B cell (primary cell): ENCODE data around the gene FBN2. TPM values are rescaled to one million over a fixed set of nuclear protein-coding genes. Genes with fewer than 3 reads are reported as not detected.

Experiments used
- ATAC-seq: fragments of 200-7000 bp; cut with Tn5 transposase; one replicate; pipeline ENCODE4 v1.10.0; 2021; ENCODE audit warnings: low read depth, mild to moderate bottlenecking, moderate number of reproducible peaks, moderate library complexity
- CTCF ChIA-PET: fragments of 350-600 bp; sonication (Branson Sonifier 250); formaldehyde crosslinking; loops from one replicate; lab custom pipeline; 2021; ENCODE audit warnings: antibody characterized with exemption, inconsistent platforms; lab: Charles Lee
- POLR2A ChIA-PET: fragments of 350-600 bp; sonication (Branson Sonifier 250); formaldehyde crosslinking; loops from one replicate; lab custom pipeline; 2021; ENCODE audit warnings: antibody characterized with exemption; lab: Charles Lee
- DNase-seq: peaks from one replicate; pipeline ENCODE4 v3.0.0; 2013
- H2AFZ ChIP-seq: 2 replicates; pipeline ENCODE4 v1.6.1; 2012; ENCODE audit warnings: mild to moderate bottlenecking, low read depth, low read length; ENCODE audit not compliant: insufficient read depth, poor library complexity, severe bottlenecking
- H3K27ac ChIP-seq, 2 donors: 1 replicate in 1 of 2; 2 replicates in 1 of 2; pipeline ENCODE4 v1.5.1; 2012 to 2013; ENCODE audit warnings: low read length in 2 of 2, mild to moderate bottlenecking in 2 of 2, moderate library complexity in 1 of 2
- H3K27me3 ChIP-seq, 4 experiments: fragments of 200-600 bp in 1 of 4; sonication (generic) in 1 of 4; replicated peaks in 1 of 4; 1 replicate in 2 of 4; 2 replicates in 2 of 4; pipeline versions ENCODE4 v1.6.1 to v1.7.0; 2013 to 2016; ENCODE audit warnings: low read length in 3 of 4, mild to moderate bottlenecking in 2 of 4, mixed read lengths in 1 of 4, moderate library complexity in 1 of 4; ENCODE audit not compliant: insufficient read depth in 4 of 4, control insufficient read depth in 3 of 4; ENCODE audit errors: control extremely low read depth in 1 of 4
- H3K36me3 ChIP-seq, 2 experiments: replicated peaks in 1 of 2; 1 replicate in 1 of 2; 2 replicates in 1 of 2; pipeline versions ENCODE4 v1.6.1 to v1.7.1; 2013; ENCODE audit warnings: low read length in 1 of 2; ENCODE audit not compliant: insufficient read depth in 2 of 2, control insufficient read depth in 1 of 2; ENCODE audit errors: control extremely low read depth in 1 of 2, extremely low read depth in 1 of 2
- H3K4me1 ChIP-seq, 2 donors: fragments of 200-600 bp in 1 of 2; sonication (generic) in 1 of 2; 1 replicate in 1 of 2; 2 replicates in 1 of 2; pipeline versions ENCODE4 v1.5.1 to v1.6.1; 2013 to 2017; ENCODE audit warnings: low read length in 2 of 2; ENCODE audit not compliant: control insufficient read depth in 2 of 2, insufficient read depth in 2 of 2
- H3K4me2 ChIP-seq: replicated peaks from 2 replicates; pipeline ENCODE3; 2012; ENCODE audit warnings: mild to moderate bottlenecking, low read depth, low read length; ENCODE audit not compliant: poor library complexity, severe bottlenecking
- H3K4me3 ChIP-seq, 5 experiments: fragments of 200-600 bp in 1 of 5; sonication (generic) in 1 of 5; 1 replicate in 3 of 5; 2 replicates in 2 of 5; pipeline versions ENCODE4 v1.5.1 to v1.7.0; 2011 to 2016; ENCODE audit warnings: low read length in 4 of 5, mild to moderate bottlenecking in 4 of 5, low read depth in 2 of 5, control low read depth in 1 of 5, moderate library complexity in 1 of 5; ENCODE audit not compliant: insufficient read depth in 1 of 5; ENCODE audit errors: control extremely low read depth in 1 of 5, extremely low read depth in 1 of 5
- H3K79me2 ChIP-seq: fragments of 200-600 bp; sonication (generic); one replicate; pipeline ENCODE4 v1.6.0; 2016; ENCODE audit warnings: low read length; ENCODE audit not compliant: control insufficient read depth, insufficient read depth
- H3K9ac ChIP-seq: fragments of 200-600 bp; sonication (generic); 2 replicates; pipeline ENCODE4 v1.6.1; 2017; ENCODE audit warnings: mild to moderate bottlenecking, low read length, moderate library complexity
- H3K9me3 ChIP-seq, 3 donors: one replicate each; pipeline versions ENCODE4 v1.6.1 to v1.7.1; 2013; ENCODE audit warnings: low read length in 2 of 3; ENCODE audit not compliant: control insufficient read depth in 2 of 3, insufficient read depth in 1 of 3; ENCODE audit errors: control extremely low read depth in 1 of 3
- H4K20me1 ChIP-seq: 2 replicates; pipeline ENCODE4 v1.6.0; 2012; ENCODE audit warnings: mild to moderate bottlenecking, low read length; ENCODE audit not compliant: insufficient read depth, control insufficient read depth, poor library complexity, severe bottlenecking
- H3K27ac Mint-ChIP-seq: one replicate; pipeline ENCODE4 v1.8.0; 2021; ENCODE audit warnings: mixed read lengths
- H3K27me3 Mint-ChIP-seq: one replicate; pipeline ENCODE4 v1.8.0; 2021; ENCODE audit warnings: mixed read lengths
- H3K4me1 Mint-ChIP-seq: one replicate; pipeline ENCODE4 v1.8.0; 2021; ENCODE audit warnings: mixed read lengths
- H3K4me3 Mint-ChIP-seq: one replicate; pipeline ENCODE4 v1.8.0; 2021; ENCODE audit warnings: mixed read lengths
- H3K9me3 Mint-ChIP-seq: one replicate; pipeline ENCODE4 v1.8.0; 2022; ENCODE audit warnings: mixed read lengths; ENCODE audit not compliant: insufficient read depth
- EZH2 ChIP-seq: IDR thresholded peaks from 2 replicates; pipeline ENCODE4 v1.6.1; 2012; ENCODE audit warnings: borderline replicate concordance, low read depth, mild to moderate bottlenecking, moderate library complexity, low read length; ENCODE audit not compliant: insufficient read depth, poor library complexity, severe bottlenecking
- WGBS: methylation state at CpG from one replicate; pipeline ENCODE4 v1.1.5; 2013; ENCODE audit warnings: missing lambda C conversion rate; ENCODE audit not compliant: insufficient coverage; 5-methylcytosine and 5-hydroxymethylcytosine counted together
- intact Hi-C: fragments of 100-400 bp; cut with micrococcal nuclease; formaldehyde crosslinking; loops from one replicate; pipeline ENCODE4 v1.10.0; 2022
- polyA plus RNA-seq: library from polyadenylated mRNA; depleted of rRNA; stranded (reverse); fragments of >200 nt; gene quantifications from 2 replicates; pipeline ENCODE4 v1.2.3, GENCODE V29; 2012
- total RNA-seq, 2 donors: library from RNA; stranded (reverse); fragments of 120-200 nt in 1 of 2; gene quantifications; 1 replicate in 1 of 2; 2 replicates in 1 of 2; pipeline versions ENCODE4 v1.2.3 to v1.2.4, GENCODE V29; 2013 to 2022
- TF ChIP-seq, protein P1 (sequence below): fragments of 200-600 bp; IDR thresholded peaks from one replicate; pipeline ENCODE4 v1.8.0; 2022; ENCODE audit warnings: antibody characterized with exemption, mild to moderate bottlenecking

Gene FBN2
- total and polyA plus RNA-seq, 2 donors (not counting 1 experiment from before 2014, with no cell fraction given): 0.03 TPM; not detected in 1

DNA sequence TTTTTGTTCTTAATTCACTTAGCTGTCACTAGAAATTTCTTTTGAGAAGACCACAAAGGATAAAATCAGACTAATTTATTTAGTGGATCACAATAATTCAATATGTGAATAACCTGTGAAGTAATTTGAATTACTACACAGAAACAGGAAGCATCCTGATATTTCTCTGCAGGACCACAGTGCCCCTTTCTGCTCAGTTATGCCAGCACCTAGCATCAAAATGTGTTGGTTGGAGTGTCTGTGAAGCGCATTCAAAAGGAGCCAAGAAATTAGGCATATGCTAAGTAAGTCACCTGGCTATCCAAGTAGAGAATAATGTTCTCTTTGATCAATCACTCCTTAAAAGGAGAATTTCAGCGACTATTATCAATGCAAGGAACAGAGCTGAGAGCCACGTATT, 267.0 kb downstream of the FBN2 start:
- intact Hi-C loops: no loop called here
- POLR2A ChIA-PET: no interaction called here

DNA sequence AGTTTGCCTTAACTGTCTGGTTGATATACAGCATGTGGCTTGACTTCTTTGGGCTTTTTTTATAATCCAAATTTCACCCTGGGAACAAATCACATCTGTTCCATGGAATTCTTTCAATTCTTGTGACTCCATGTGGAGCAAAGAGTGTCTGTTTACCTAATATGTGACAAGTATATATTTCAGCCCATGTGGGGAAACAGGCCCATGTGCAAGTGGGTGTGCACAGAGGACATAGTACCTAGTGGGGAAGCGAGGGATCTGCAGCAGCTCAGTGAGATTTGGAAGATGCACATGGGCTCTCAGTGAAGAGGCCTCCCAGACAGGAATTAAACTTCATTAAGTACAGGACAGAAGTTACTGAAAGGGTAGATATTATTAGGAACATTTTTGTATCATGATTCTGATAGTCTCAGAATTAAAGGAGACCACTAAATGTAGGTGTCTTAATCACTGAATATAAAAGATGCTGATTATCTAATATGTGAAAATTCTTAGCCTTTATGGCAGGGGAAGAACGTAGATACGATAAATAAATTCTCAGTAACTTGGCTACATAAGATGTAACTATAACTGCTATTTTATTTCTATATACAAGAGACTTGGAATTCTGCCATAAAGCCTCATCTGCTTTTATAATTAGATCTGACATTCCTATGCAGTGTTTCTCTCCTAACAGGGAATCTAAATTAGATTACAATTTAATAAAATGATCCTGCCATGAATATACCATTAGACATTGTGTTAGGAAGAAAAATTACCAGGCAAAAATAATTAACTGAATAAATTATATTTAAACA, 273.3 kb downstream of the FBN2 start:
- no peak overlapping the region for H3K4me3 ChIP-seq
- no peaks in the 10 kb centered on the region for H4K20me1 ChIP-seq
- ATAC-seq (no peak), DNase-seq (no peak)
- no peaks in the 10 kb centered on the region for H3K36me3 ChIP-seq
- H3K27me3 Mint-ChIP-seq: peaks cover 3% of the 10 kb centered on the region
- no peak overlapping the region for H3K9ac ChIP-seq
- WGBS: 67% methylated on average over 1 of the region's 3 CpGs
- no peak overlapping the region for H3K4me2 ChIP-seq
- H3K4me1 Mint-ChIP-seq: no peaks in the 10 kb centered on the region
- H3K27ac Mint-ChIP-seq: no peak overlapping the region
- CTCF ChIA-PET: no interaction called here
- no peak overlapping the region for H2AFZ ChIP-seq
- TF ChIP-seq EZH2: no peak
- TF ChIP-seq, protein P1, sequence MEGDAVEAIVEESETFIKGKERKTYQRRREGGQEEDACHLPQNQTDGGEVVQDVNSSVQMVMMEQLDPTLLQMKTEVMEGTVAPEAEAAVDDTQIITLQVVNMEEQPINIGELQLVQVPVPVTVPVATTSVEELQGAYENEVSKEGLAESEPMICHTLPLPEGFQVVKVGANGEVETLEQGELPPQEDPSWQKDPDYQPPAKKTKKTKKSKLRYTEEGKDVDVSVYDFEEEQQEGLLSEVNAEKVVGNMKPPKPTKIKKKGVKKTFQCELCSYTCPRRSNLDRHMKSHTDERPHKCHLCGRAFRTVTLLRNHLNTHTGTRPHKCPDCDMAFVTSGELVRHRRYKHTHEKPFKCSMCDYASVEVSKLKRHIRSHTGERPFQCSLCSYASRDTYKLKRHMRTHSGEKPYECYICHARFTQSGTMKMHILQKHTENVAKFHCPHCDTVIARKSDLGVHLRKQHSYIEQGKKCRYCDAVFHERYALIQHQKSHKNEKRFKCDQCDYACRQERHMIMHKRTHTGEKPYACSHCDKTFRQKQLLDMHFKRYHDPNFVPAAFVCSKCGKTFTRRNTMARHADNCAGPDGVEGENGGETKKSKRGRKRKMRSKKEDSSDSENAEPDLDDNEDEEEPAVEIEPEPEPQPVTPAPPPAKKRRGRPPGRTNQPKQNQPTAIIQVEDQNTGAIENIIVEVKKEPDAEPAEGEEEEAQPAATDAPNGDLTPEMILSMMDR: no peak
- peaks cover 0 to under 1% (median 0%) of the 10 kb centered on the region in 4 experiments for H3K27me3 ChIP-seq
- intact Hi-C loops: no loop called here
- no peaks in the 10 kb centered on the region for H3K9me3 Mint-ChIP-seq
- H3K9me3 ChIP-seq: no peaks in the 10 kb centered on the region
- no peak overlapping the region for H3K4me3 Mint-ChIP-seq
- H3K27ac ChIP-seq: no peak overlapping the region
- no peaks in the 10 kb centered on the region for H3K79me2 ChIP-seq
- no peaks in the 10 kb centered on the region for H3K4me1 ChIP-seq
- POLR2A ChIA-PET: no interaction called here

More for the DNA sequence above, 267.0 kb downstream of the FBN2 start:
- H2AFZ ChIP-seq: no peak overlapping the region
- H3K27me3 Mint-ChIP-seq: peaks cover 3% of the 10 kb centered on the region
- CTCF ChIA-PET: no interaction called here
- H4K20me1 ChIP-seq: no peaks in the 10 kb centered on the region
- H3K9ac ChIP-seq: no peak overlapping the region
- H3K4me2 ChIP-seq: no peak overlapping the region
- H3K4me1 Mint-ChIP-seq: no peaks in the 10 kb centered on the region
- H3K4me3 Mint-ChIP-seq: no peak overlapping the region
- no peak for ATAC-seq
- no peaks in the 10 kb centered on the region for H3K9me3 ChIP-seq
- H3K36me3 ChIP-seq: no peaks in the 10 kb centered on the region
- no peak overlapping the region for H3K27ac ChIP-seq
- no peaks in the 10 kb centered on the region for H3K9me3 Mint-ChIP-seq
- DNase-seq: no peak
- no peak overlapping the region for H3K4me3 ChIP-seq
- TF ChIP-seq, protein P1: no peak
- no peak for TF ChIP-seq EZH2
- no peaks in the 10 kb centered on the region for H3K79me2 ChIP-seq
- no peak overlapping the region for H3K27ac Mint-ChIP-seq
- peaks cover 0 to 2% (median 0%) of the 10 kb centered on the region in 4 experiments for H3K27me3 ChIP-seq
- H3K4me1 ChIP-seq: no peaks in the 10 kb centered on the region
- no CpG with 5 or more reads among the region's 3 CpGs for WGBS
